ENCODE results near the gene F2RL1. TPM values are rescaled to one million over a fixed set of nuclear protein-coding genes. Genes with fewer than 3 reads are reported as not detected.

The F2RL1 gene
- total RNA-seq, 1 donor from 2014 or later, result 164 TPM

GRCh38 chr5:76801803-76802195 is 17.0 kb upstream of the F2RL1 start:
- Histone ChIP-seq H3K79me2 (ENCODE audit: insufficient read depth, low read length) (no peaks in the 10 kb centered on the region), H4K20me1 (ENCODE audit: insufficient read depth, low read length) (no peaks in the 10 kb centered on the region), H3K9me3 (ENCODE audit: insufficient read depth, low read depth, low read length) (no peaks in the 10 kb centered on the region), H3K4me3 (ENCODE audit: insufficient read depth, low read depth, low read length) (no peak overlapping the region), H2AFZ (ENCODE audit: low read depth, low read length) (no peak overlapping the region), H3K9ac (ENCODE audit: low read length) (peak overlapping the region; percentile 61), H3K27ac (ENCODE audit: low read depth, low read length) (peak overlapping the region; percentile 82), H3K4me2 (ENCODE audit: low read length) (peak overlapping the region; percentile 66), H3K27me3 (ENCODE audit: insufficient read depth, low read length) (no peaks in the 10 kb centered on the region), H3K36me3 (ENCODE audit: insufficient read depth, low read length) (no peaks in the 10 kb centered on the region), H3K4me1 (ENCODE audit: insufficient read depth, low read length) (peaks cover 41% of the 10 kb centered on the region)
- Mint-ChIP-seq H3K36me3 (ENCODE audit: low read depth, unreplicated experiment) (no peaks in the 10 kb centered on the region), H3K4me3 (ENCODE audit: unreplicated experiment) (peak overlapping the region; percentile 48), H3K9me3 (ENCODE audit: unreplicated experiment) (peaks cover 3% of the 10 kb centered on the region), H3K4me1 (ENCODE audit: low read depth, unreplicated experiment) (peaks cover 36% of the 10 kb centered on the region), H3K27ac (ENCODE audit: unreplicated experiment) (peak overlapping the region; percentile 71), H3K27me3 (ENCODE audit: low read depth, unreplicated experiment) (no peaks in the 10 kb centered on the region)
- TF ChIP-seq EZH2 (IDR thresholded peaks at IDR 0.05; ENCODE audit: insufficient read depth, low read length), result no peak
- TF ChIP-seq, protein P1, sequence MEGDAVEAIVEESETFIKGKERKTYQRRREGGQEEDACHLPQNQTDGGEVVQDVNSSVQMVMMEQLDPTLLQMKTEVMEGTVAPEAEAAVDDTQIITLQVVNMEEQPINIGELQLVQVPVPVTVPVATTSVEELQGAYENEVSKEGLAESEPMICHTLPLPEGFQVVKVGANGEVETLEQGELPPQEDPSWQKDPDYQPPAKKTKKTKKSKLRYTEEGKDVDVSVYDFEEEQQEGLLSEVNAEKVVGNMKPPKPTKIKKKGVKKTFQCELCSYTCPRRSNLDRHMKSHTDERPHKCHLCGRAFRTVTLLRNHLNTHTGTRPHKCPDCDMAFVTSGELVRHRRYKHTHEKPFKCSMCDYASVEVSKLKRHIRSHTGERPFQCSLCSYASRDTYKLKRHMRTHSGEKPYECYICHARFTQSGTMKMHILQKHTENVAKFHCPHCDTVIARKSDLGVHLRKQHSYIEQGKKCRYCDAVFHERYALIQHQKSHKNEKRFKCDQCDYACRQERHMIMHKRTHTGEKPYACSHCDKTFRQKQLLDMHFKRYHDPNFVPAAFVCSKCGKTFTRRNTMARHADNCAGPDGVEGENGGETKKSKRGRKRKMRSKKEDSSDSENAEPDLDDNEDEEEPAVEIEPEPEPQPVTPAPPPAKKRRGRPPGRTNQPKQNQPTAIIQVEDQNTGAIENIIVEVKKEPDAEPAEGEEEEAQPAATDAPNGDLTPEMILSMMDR (IDR thresholded peaks at IDR 0.05; ENCODE audit: insufficient read depth, low read depth, low read length), result no peak
- DNase-seq (ENCODE audit: low read depth) (no peak), FAIRE-seq (no peak)

GRCh38 chr5:76804266-76804665 is 14.6 kb upstream of the F2RL1 start:
- H3K4me1 ChIP-seq (ENCODE audit: insufficient read depth, low read length), result peaks cover 59% of the 10 kb centered on the region
- no peak overlapping the region for H2AFZ ChIP-seq (ENCODE audit: low read depth, low read length)
- peak overlapping the region; percentile 76 for H3K9ac ChIP-seq (ENCODE audit: low read length)
- no peaks in the 10 kb centered on the region for H3K36me3 Mint-ChIP-seq (ENCODE audit: low read depth, unreplicated experiment)
- peaks cover 53% of the 10 kb centered on the region for H3K4me1 Mint-ChIP-seq (ENCODE audit: low read depth, unreplicated experiment)
- H3K79me2 ChIP-seq (ENCODE audit: insufficient read depth, low read length), result no peaks in the 10 kb centered on the region
- peak overlapping the region; percentile 19 for H3K4me2 ChIP-seq (ENCODE audit: low read length)
- H3K9me3 Mint-ChIP-seq (ENCODE audit: unreplicated experiment), result peaks cover 3% of the 10 kb centered on the region
- peak overlapping the region; percentile 48 for H3K4me3 Mint-ChIP-seq (ENCODE audit: unreplicated experiment)
- no peak overlapping the region for H3K4me3 ChIP-seq (ENCODE audit: insufficient read depth, low read depth, low read length)
- DNase-seq (ENCODE audit: low read depth), result peak; percentile 89
- no peaks in the 10 kb centered on the region for H3K36me3 ChIP-seq (ENCODE audit: insufficient read depth, low read length)
- TF ChIP-seq, protein P1 (IDR thresholded peaks at IDR 0.05; ENCODE audit: insufficient read depth, low read depth, low read length), result no peak
- TF ChIP-seq EZH2 (IDR thresholded peaks at IDR 0.05; ENCODE audit: insufficient read depth, low read length), result no peak
- peak overlapping the region; percentile 94 for H3K27ac Mint-ChIP-seq (ENCODE audit: unreplicated experiment)
- no peaks in the 10 kb centered on the region for H3K27me3 ChIP-seq (ENCODE audit: insufficient read depth, low read length)
- no peak for FAIRE-seq
- H4K20me1 ChIP-seq (ENCODE audit: insufficient read depth, low read length), result no peaks in the 10 kb centered on the region
- no peaks in the 10 kb centered on the region for H3K9me3 ChIP-seq (ENCODE audit: insufficient read depth, low read depth, low read length)
- H3K27me3 Mint-ChIP-seq (ENCODE audit: low read depth, unreplicated experiment), result no peaks in the 10 kb centered on the region
- peak overlapping the region; percentile 95 for H3K27ac ChIP-seq (ENCODE audit: low read depth, low read length)

DNA sequence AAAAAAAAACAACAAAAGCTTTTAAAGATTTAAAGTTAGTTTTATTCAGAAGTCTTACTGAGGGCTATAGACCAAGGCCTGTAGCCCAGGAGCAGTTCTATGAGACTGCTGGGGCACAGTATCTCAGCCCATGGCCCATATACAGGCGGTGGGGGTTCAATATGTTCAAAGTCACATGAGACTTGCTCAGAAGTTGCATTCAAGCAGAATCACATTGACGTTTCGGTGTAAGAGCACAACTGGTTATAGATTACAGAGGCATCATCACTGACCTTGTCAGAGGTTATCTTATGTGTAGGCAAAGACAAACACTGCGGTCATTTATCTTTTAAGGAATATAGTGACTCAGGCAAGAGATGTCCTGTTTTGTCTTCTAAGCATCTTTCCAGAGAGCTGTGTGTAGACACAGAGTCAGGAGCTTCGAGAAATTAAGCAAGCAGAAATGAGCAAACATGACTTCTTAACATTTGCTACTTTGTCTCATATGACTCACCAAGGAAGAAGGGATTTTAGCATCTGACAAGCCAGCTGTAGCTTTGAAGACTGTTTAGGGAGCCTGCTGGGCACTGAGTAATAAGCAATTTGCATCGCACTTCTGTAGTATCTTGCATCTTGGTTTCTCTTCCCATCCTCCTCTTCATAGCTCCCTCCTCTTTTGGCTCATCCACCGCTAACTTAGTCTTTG is 12.9 kb upstream of the F2RL1 start:
- H3K9ac ChIP-seq (ENCODE audit: low read length), result peak overlapping the region; percentile 76
- Mint-ChIP-seq H3K4me1 (ENCODE audit: low read depth, unreplicated experiment) (peaks cover 54% of the 10 kb centered on the region), H3K9me3 (ENCODE audit: unreplicated experiment) (peaks cover 3% of the 10 kb centered on the region), H3K36me3 (ENCODE audit: low read depth, unreplicated experiment) (no peaks in the 10 kb centered on the region), H3K4me3 (ENCODE audit: unreplicated experiment) (peak overlapping the region; percentile 50), H3K27ac (ENCODE audit: unreplicated experiment) (peak overlapping the region; percentile 96), H3K27me3 (ENCODE audit: low read depth, unreplicated experiment) (no peaks in the 10 kb centered on the region)
- peak overlapping the region; percentile 72 for H3K4me2 ChIP-seq (ENCODE audit: low read length)
- H2AFZ ChIP-seq (ENCODE audit: low read depth, low read length), result no peak overlapping the region
- FAIRE-seq (peak; percentile 99), DNase-seq (ENCODE audit: low read depth) (peak; percentile 100)
- no peaks in the 10 kb centered on the region for H3K9me3 ChIP-seq (ENCODE audit: insufficient read depth, low read depth, low read length)
- no peaks in the 10 kb centered on the region for H3K36me3 ChIP-seq (ENCODE audit: insufficient read depth, low read length)
- no peak for TF ChIP-seq EZH2 (IDR thresholded peaks at IDR 0.05; ENCODE audit: insufficient read depth, low read length)
- TF ChIP-seq, protein P1 (IDR thresholded peaks at IDR 0.05; ENCODE audit: insufficient read depth, low read depth, low read length), result no peak
- no peaks in the 10 kb centered on the region for H4K20me1 ChIP-seq (ENCODE audit: insufficient read depth, low read length)
- H3K27me3 ChIP-seq (ENCODE audit: insufficient read depth, low read length), result no peaks in the 10 kb centered on the region
- H3K27ac ChIP-seq (ENCODE audit: low read depth, low read length), result peak overlapping the region; percentile 95
- peaks cover 60% of the 10 kb centered on the region for H3K4me1 ChIP-seq (ENCODE audit: insufficient read depth, low read length)
- H3K79me2 ChIP-seq (ENCODE audit: insufficient read depth, low read length), result no peaks in the 10 kb centered on the region
- H3K4me3 ChIP-seq (ENCODE audit: insufficient read depth, low read depth, low read length), result no peak overlapping the region
